ENCODE data around the gene EFNA3.

The EFNA3 gene

GRCh38 chr1:155070158-155070621 is 8.4 kb upstream of the EFNA3 start:
- DNase-seq: no peak

- DNase-seq: peak; percentile 74
These were observed 7.7 kb upstream of the EFNA3 start for GRCh38 chr1:155070721-155071569.

GRCh38 chr1:155071701-155072100 is 6.9 kb upstream of the EFNA3 start:
- no peak for DNase-seq

GRCh38 chr1:155072531-155073289 is 5.9 kb upstream of the EFNA3 start:
- DNase-seq: no peak

- no peak for DNase-seq
These were observed 5.0 kb upstream of the EFNA3 start for GRCh38 chr1:155073377-155074242.

- no peak for DNase-seq
These were observed 3.1 kb upstream of the EFNA3 start for GRCh38 chr1:155075535-155075934.

- no peak for DNase-seq
These were observed 2.3 kb upstream of the EFNA3 start for GRCh38 chr1:155076371-155076770.

- DNase-seq: no peak
These were observed 1.3 kb upstream of the EFNA3 start for GRCh38 chr1:155077346-155077745.

- no peak for DNase-seq
These were observed 735 bp upstream of the EFNA3 start for GRCh38 chr1:155077758-155078445.

- no peak for DNase-seq
These were observed 511 bp downstream of the EFNA3 start for GRCh38 chr1:155079210-155079486.

- no peak for DNase-seq
These were observed 1.1 kb downstream of the EFNA3 start for GRCh38 chr1:155079487-155080311.

- peak; percentile 26 for DNase-seq
These were observed 1.9 kb downstream of the EFNA3 start for GRCh38 chr1:155080312-155081228.

- peak; percentile 35 for DNase-seq
These were observed 3.0 kb downstream of the EFNA3 start for GRCh38 chr1:155081472-155082300.

- DNase-seq: peak; percentile 2
These were observed 3.8 kb downstream of the EFNA3 start for GRCh38 chr1:155082301-155083051.

GRCh38 chr1:155083052-155083541 is 4.5 kb downstream of the EFNA3 start:
- no peak for DNase-seq

GRCh38 chr1:155083865-155084721 is 5.5 kb downstream of the EFNA3 start:
- DNase-seq: no peak

- DNase-seq: peak; percentile 91
These were observed 6.3 kb downstream of the EFNA3 start for GRCh38 chr1:155084722-155085503.
